OCI-LY7 (cell line): ENCODE results near the gene TSSK3.

Source experiments
- EZH2phosphoT487 ChIP-seq: fragments of 200-600 bp; sonication (generic); IDR thresholded peaks from 2 replicates; pipeline ENCODE4 v1.6.1; 2018; ENCODE audit warnings: low read depth, borderline replicate concordance, mild to moderate bottlenecking, mixed run types, antibody characterized with exemption, low read length, moderate library complexity, mixed read lengths
- TF ChIP-seq, protein P1 (sequence below): fragments of 200-600 bp; sonication (generic); conservative IDR thresholded peaks from 2 replicates; pipeline ENCODE4 v1.5.1; 2014; ENCODE audit warnings: mild to moderate bottlenecking, antibody characterized with exemption, low read length, moderate library complexity, mixed read lengths

DNA sequence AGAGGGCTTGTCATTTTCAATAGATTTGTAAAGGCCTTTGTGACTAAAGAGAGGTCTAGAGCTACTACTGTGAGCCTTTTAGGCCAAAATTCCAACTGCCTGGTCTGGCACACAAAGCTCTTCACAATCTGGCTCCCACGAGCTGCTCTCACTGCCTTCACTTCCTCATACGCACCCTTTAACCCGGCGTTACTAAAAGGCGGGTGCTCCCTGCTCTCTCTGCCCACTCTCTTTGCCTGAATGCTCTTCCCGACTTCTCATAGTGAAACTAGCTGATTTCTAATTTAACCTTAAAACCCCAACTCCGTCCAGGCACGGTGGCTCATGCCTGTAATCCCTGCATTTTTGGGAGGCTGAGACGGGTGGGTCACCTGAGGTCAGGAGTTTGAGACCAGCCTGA lies 17.7 kb downstream of the TSSK3 start:
- TF ChIP-seq, protein P1, sequence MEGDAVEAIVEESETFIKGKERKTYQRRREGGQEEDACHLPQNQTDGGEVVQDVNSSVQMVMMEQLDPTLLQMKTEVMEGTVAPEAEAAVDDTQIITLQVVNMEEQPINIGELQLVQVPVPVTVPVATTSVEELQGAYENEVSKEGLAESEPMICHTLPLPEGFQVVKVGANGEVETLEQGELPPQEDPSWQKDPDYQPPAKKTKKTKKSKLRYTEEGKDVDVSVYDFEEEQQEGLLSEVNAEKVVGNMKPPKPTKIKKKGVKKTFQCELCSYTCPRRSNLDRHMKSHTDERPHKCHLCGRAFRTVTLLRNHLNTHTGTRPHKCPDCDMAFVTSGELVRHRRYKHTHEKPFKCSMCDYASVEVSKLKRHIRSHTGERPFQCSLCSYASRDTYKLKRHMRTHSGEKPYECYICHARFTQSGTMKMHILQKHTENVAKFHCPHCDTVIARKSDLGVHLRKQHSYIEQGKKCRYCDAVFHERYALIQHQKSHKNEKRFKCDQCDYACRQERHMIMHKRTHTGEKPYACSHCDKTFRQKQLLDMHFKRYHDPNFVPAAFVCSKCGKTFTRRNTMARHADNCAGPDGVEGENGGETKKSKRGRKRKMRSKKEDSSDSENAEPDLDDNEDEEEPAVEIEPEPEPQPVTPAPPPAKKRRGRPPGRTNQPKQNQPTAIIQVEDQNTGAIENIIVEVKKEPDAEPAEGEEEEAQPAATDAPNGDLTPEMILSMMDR, result no peak
- no peak for TF ChIP-seq EZH2phosphoT487
